Measurements from ENCODE around the gene TEX51.

GRCh38 chr2:126896471-126896870 is 2.2 kb upstream of the TEX51 start:
- TF ChIP-seq CTCF (IDR thresholded peaks at IDR 0.05) (no peak), POLR2A (IDR thresholded peaks at IDR 0.05) (no peak)

Measured in heart left ventricle (tissue), 13 donors.